Dedifferentiated amniotic fluid mesenchymal stem cell (primary cell): Measurements from ENCODE around the gene LY6G5C.

ENCODE experiments used
- DNase-seq: peaks from one replicate; pipeline ENCODE4 v3.0.0-alpha.2; 2016; ENCODE audit errors: extremely low spot score

LY6G5C gene

GRCh38 chr6:31680226-31681134 is at the start of gene LY6G5C:
LY6G5C (minus strand) TSS chr6:31681067; CDS start chr6:31680373, 694 bp downstream.
- peak; percentile 90 for DNase-seq

GRCh38 chr6:31729979-31730630 is 49.2 kb upstream of the LY6G5C start:
- DNase-seq = peak; percentile 78

- DNase-seq = peak; percentile 84
Measured at GRCh38 chr6:31729515-31729978, 48.7 kb upstream of the LY6G5C start.

GRCh38 chr6:31728767-31729514 is 48.1 kb upstream of the LY6G5C start, which contains the start of gene DDAH2:
DDAH2 (minus strand) TSS chr6:31729299; CDS start chr6:31729161, 138 bp downstream.
- DNase-seq = no peak

GRCh38 chr6:31727717-31728671 is 47.1 kb upstream of the LY6G5C start:
- DNase-seq = no peak

- DNase-seq = no peak
Measured at GRCh38 chr6:31727034-31727716, 46.3 kb upstream of the LY6G5C start.

- DNase-seq = no peak
Measured at GRCh38 chr6:31725502-31726350, 44.9 kb upstream of the LY6G5C start.

GRCh38 chr6:31723980-31724691 is 43.3 kb upstream of the LY6G5C start:
- no peak for DNase-seq

- DNase-seq = no peak
Measured at GRCh38 chr6:31723245-31723979, 42.5 kb upstream of the LY6G5C start, which contains the start of gene MPIG6B. MPIG6B (plus strand) TSS chr6:31723373; CDS start chr6:31723384, 11 bp downstream.

- DNase-seq = no peak
Measured at GRCh38 chr6:31722173-31722572, 41.3 kb upstream of the LY6G5C start.

GRCh38 chr6:31721351-31722020 is 40.6 kb upstream of the LY6G5C start, which contains the start of gene LY6G6C:
LY6G6C (minus strand) TSS chr6:31721746; CDS start chr6:31721679, 67 bp downstream.
- no peak for DNase-seq

- no peak for DNase-seq
Measured at GRCh38 chr6:31720196-31720770, 39.4 kb upstream of the LY6G5C start.

- no peak for DNase-seq
Measured at GRCh38 chr6:31719001-31719400, 38.1 kb upstream of the LY6G5C start.

GRCh38 chr6:31718265-31718664 is 37.4 kb upstream of the LY6G5C start:
- no peak for DNase-seq

- no peak for DNase-seq
Measured at GRCh38 chr6:31717499-31718222, 36.8 kb upstream of the LY6G5C start.
